COLO668 (cell line): Measurements from ENCODE around the gene FRMPD2.
"Not testable (repeated sequence)": the region's sequence is repeated elsewhere in the genome, so short reads cannot be mapped to it uniquely, and the experiment has no call there.

Experiments
- DNase-seq: peaks from one replicate; lab custom pipeline; 2025; ENCODE audit not compliant: unreplicated experiment; lab: John Stamatoyannopoulos, UW

The FRMPD2 gene

DNA sequence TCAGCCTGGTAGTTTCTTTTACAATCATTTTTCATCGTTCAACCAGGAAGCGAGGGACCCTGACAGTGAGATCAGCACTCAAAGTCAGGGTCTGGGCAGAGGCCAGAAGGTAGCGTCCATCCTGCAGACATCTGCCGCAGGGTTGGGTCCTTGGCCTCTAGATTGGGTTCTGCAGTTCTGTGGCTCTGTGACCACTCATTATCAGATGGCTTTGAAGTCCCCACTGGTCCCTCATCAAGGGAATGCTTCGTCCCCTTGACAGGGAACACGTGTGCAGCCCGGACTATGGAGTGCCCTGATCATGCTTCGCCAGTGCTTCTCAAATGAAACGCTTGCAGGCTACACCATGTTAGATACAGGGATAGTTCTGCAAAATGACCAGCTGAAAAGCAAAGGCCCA is 64.1 kb downstream of the FRMPD2 start:
- no peak for DNase-seq

GRCh38 chr10:48209241-48209640 is 65.3 kb downstream of the FRMPD2 start:
- DNase-seq: no peak

DNA sequence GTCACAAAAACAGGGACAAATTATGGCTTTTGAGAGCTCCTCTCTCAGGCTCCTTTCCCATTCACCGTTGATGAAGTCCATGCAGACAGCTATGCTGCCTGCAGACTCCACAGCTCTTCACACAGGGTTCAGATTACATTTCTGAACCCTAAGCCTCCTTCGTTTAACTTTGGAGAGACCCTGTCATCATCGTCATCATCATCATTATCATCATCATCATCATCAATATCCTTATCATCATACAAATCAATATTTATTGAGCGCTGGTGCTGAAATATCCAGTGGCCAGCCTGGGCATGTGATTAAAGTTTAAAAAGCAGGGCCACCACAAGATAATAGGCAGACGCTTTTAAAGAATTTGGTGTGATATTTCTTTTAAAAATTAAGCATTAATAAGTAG is 66.6 kb downstream of the FRMPD2 start:
- no peak for DNase-seq

DNA sequence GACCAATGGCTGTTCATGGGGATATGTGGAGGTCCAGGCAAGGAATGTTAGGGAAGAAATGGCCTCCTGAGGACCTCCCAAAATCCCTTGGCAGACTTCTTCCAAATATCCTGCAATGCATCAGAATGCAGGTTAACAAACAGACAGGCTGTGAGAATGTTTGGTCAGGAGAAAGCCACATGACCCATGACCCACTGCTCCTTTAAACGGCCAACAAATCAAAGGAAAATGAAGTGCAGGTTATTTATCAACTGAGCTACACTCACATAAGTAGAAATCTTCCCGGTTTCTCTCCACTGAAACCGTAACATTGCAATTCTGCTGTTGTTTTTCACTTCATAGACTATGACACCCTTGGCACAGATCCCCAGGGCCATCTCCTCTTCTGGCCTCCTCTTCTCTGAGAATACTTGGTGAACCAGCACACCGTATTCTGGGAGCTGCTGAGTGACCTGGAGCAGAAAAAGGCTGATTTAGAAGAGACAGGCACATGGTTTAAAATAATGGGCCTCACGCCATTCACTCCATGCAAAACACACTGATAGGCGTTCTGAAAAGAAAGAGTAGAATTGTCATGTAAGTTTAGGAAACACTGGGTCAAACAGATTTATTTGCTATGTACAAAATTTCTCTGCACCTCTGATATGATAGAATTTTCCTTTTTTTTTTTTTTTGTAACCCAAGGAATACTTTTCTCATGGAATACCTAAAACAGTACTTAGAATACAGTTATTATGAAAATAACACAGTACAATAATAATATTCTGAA is 67.8 kb downstream of the FRMPD2 start:
- no peak for DNase-seq

DNA sequence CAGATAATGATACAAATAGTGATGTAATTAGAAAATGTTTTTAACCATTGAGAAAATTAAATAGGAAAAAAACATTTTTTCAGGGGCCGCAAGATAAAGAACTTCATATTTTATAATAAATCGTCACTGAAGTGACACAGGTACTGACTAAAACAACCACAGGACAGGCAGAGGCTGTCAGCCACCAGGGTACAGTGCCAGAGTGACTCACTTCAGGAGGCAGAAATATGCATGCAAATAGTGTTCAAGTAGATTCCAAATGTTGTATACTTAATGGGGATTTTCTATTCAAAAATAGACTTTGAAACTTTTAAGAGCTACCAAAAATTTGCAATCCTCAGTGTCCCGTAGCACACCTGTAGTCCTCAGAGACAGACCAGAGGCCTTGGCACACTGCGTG is 68.6 kb downstream of the FRMPD2 start:
- no peak for DNase-seq

DNA sequence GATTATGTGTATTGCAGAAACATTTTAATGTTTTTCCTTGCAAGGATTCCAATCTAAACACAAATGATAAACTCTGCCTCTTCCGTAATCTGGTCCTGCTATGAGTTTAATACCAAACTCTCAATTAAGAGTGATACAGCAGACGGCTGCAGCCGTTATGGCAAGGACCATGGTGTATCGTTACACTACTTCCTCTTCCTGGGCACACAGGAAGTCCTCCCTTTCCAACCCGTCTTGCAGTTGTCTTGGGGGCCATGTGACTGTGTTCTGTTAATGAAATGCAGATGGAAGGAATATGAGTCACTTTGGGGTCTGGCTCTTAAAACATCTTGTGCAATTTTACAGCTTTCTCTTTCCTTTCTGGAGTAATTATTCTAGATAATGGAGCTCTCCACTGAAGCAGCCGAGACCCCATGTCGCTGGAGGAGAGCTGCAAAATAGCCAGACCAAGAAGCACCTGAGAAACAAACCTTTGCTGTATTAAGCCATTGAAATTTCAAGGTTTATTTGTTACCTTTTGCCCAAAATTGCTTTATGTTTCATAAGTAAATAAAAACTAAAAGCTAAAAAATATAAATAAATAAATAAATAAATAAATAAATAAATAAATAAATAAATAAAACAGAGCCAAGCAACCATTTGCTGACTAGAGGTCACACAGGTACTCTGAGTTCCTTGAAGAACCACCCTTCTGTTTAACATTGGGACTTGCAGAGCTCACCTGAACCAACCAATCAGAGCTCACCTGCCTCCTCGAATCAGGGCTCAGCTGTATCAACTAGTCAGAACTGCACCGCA is 74.7 kb downstream of the FRMPD2 start:
- DNase-seq: no peak

DNA sequence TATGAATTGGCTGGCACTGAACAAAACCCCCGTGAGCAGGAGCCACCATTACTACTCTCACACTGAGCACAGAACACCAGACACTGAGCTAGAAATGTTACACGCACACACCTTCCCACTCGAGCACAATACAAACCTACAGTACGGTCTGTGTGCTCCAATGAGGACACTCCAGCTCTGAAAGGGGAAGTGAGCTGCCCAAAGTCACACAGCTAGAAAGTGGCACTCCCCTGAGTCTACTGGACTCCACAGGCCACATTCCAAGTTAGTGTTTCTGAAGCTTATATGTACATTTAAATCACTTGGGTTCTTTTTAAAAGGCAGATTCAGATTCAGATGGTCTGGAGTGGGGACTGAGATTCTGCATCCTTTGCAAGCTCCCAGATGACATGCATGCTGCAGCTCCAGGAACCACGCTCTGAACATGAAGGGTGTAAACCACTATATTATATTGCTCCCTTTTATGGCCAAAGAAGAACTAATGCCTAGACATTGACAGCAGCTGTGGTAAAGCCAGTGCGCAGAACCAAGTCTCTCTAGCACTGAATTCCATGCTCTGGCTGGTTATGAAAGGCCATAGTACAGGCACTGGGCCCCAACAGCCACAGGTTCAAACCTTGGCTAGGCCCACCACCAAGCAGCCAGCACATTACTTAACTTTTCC is 77.1 kb downstream of the FRMPD2 start:
- DNase-seq: no peak

GRCh38 chr10:48195803-48196202 is 78.7 kb downstream of the FRMPD2 start:
- no peak for DNase-seq

DNA sequence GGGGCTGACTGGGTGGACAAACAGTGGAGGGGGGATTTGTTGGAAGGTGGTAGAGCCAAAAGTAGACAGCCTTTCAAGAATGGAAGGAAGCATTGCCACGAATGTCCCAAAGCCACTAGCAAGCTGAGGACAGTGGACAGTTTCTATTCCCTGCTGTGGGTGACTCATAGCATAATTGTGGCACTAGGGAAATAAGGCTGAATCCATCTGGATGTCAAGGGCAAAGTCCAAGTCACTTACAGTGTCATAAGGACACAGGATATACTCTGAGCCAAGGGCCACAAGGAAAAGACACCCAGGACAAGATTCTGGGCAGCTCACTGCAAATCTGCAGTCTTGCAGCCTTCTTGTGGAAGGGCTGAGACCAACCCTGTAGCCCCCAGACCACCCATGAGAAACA is 79.7 kb downstream of the FRMPD2 start:
- DNase-seq: peak; percentile 43

DNA sequence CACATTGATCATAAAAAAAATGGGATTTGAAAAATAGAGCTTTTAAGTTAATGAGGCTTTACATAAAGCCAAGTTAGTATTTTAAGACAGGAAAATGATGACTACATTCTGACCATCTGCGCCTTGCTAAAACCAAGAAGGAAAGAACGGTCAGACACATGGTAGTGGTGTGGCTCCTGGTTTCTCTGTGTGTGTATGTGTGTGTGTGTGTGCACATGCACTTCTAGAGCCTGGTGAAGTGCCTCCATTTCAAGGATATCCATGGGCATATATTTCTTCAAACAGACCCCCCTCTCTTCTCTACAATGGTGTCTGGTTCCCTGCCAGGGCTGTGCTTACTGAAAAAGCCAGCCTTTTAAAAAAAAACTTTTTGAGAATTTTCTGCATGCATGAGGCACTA is 80.9 kb downstream of the FRMPD2 start:
- DNase-seq: no peak

- no peak for DNase-seq
Measured at GRCh38 chr10:48192881-48193450, 81.5 kb downstream of the FRMPD2 start.

- no peak for DNase-seq
Measured at GRCh38 chr10:48187713-48188485, 86.6 kb downstream of the FRMPD2 start.

DNA sequence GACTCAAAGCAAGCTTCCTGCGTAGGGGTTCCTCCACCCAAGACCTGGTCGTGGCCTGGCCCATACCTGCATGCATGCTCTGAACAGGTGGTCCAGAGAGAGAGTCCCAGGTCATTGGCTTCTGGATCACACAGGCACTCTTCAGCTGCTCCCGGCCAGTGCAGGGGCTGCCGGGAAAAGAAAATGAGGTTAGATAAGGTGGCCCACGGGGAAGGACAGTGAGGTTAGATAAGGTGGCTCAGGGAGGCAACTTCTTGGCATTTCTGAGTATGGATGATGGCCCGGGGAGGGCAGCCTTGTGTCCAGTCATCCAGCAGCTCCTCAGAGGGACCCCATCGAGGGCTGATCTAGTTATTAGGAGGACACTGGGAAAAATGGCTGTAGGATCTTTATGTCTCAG is 87.4 kb downstream of the FRMPD2 start:
- no peak for DNase-seq

GRCh38 chr10:48186264-48186804 is 88.2 kb downstream of the FRMPD2 start:
- DNase-seq: not testable (repeated sequence)

GRCh38 chr10:48184224-48184623 is 90.3 kb downstream of the FRMPD2 start:
- no peak for DNase-seq

DNA sequence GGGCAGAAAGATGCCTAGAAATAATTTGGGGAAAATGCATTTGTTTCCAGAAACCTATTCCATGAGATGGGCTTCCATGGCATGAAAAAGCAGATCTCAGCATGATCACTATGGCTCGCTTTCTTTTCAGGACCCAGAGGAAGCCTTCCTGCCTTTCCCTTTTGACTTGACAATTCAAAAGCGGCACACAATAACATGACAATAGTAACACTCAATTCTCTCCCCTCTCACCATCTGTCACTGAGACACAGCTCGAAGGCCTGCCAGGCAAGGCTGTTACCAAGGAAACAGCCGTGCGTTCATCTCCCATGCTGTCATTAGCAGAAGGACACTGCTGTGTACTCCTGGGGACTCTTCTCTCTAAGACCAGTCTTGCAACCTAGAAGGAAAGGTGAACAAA is 101.8 kb downstream of the FRMPD2 start:
- not testable (repeated sequence) for DNase-seq

- DNase-seq: not testable (repeated sequence)
Measured at GRCh38 chr10:48160670-48161069, 113.8 kb downstream of the FRMPD2 start.

- DNase-seq: not testable (repeated sequence)
Measured at GRCh38 chr10:48160163-48160562, 114.3 kb downstream of the FRMPD2 start.

DNA sequence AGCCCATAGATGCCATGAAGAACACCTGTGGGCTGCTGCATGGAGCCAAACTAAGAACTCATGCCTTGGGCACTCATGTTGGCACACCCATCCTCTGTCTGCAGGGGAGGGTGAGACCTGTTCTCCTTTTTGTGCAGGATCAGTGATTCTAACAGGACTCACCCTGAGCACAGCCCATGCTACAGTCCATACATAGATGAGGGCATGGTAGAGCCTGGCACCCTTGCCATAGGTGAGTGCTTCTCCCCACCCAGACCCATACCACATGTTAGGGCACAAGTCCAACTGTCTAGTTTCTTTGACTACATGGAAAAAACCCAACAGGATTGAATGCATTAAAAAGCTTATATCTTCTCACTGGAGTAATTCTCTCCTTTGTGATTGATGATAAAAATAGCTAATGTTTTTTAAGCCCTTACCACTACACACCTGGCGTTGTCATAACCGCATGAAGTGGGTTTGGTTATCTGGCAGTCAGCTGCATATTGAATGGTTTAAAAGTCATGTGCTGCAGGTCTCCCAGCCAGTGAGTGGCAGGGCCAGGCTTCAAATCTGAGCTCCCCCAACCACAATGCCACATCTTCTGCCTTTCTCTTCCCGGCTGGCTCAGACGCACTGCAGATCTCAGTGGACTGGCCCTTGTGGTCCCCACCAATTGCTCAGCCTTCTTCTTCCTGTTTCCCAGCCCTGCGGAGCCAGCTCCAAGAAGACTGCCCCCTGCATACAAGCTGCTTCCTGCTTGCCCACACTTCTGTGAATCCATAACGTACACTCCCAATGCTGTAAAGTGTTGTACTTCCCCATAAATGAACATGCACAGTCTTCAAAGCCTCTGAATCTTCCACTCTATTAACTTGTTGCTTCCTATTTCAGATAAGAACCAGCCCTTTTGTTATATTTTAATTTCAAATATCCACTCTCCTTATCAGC is 120.0 kb downstream of the FRMPD2 start:
- DNase-seq: not testable (repeated sequence)
